CD4-positive, CD25-positive, alpha-beta regulatory T cell (primary cell): ENCODE data around the gene SIVA1. TPM values are rescaled to one million over a fixed set of nuclear protein-coding genes. Genes with fewer than 3 reads are reported as not detected.
A peak's percentile ranks its signal among the peaks of the same experiment; 100 is the strongest.

ENCODE experiments used
- ATAC-seq, 2 donors: fragments of 150-1000 bp; cut with Tn5 transposase; one replicate each; pipeline ENCODE4 v1.10.0; 2021; ENCODE audit warnings: low read depth in 2 of 2, moderate number of reproducible peaks in 2 of 2, moderate library complexity in 1 of 2
- DNase-seq, 3 donors: peaks; one replicate each; pipeline versions ENCODE4 v3.0.0 to v3.0.0-alpha.2; 2012 to 2022; ENCODE audit warnings: mixed read lengths in 1 of 3
- H3K27ac ChIP-seq: one replicate; pipeline ENCODE4 v1.7.0; 2013; ENCODE audit warnings: mild to moderate bottlenecking, low read length; ENCODE audit not compliant: insufficient read depth, poor library complexity, severe bottlenecking
- H3K27me3 ChIP-seq: one replicate; pipeline ENCODE4 v1.7.0; 2013; ENCODE audit warnings: low read length; ENCODE audit not compliant: control insufficient read depth, insufficient read depth
- H3K36me3 ChIP-seq: one replicate; pipeline ENCODE4 v1.7.0; 2013; ENCODE audit warnings: mild to moderate bottlenecking, low read length, moderate library complexity; ENCODE audit not compliant: control insufficient read depth, insufficient read depth
- H3K4me1 ChIP-seq: 2 replicates; pipeline ENCODE4 v1.7.0; 2013; ENCODE audit warnings: mild to moderate bottlenecking, low read length; ENCODE audit not compliant: insufficient read depth, control insufficient read depth, poor library complexity, severe bottlenecking
- H3K4me3 ChIP-seq: one replicate; pipeline ENCODE4 v1.7.0; 2013; ENCODE audit warnings: low read depth, mild to moderate bottlenecking, low read length, moderate library complexity
- H3K9me3 ChIP-seq, 2 experiments: 1 replicate in 1 of 2; 2 replicates in 1 of 2; pipeline ENCODE4 v1.7.0; 2013; ENCODE audit warnings: low read length in 2 of 2, mild to moderate bottlenecking in 1 of 2, moderate library complexity in 1 of 2; ENCODE audit not compliant: control insufficient read depth in 2 of 2
- H3K27ac Mint-ChIP-seq, 3 donors: one replicate each; pipeline ENCODE4 v1.8.0; 2020 to 2022; ENCODE audit warnings: mild to moderate bottlenecking in 3 of 3, mixed read lengths in 3 of 3, moderate library complexity in 2 of 3
- H3K27me3 Mint-ChIP-seq: one replicate; pipeline ENCODE4 v1.8.0; 2022; ENCODE audit warnings: mild to moderate bottlenecking, mixed read lengths
- H3K36me3 Mint-ChIP-seq: one replicate; pipeline ENCODE4 v1.8.0; 2020; ENCODE audit warnings: mixed read lengths
- H3K4me1 Mint-ChIP-seq, 4 donors: one replicate each; pipeline ENCODE4 v1.8.0; 2020 to 2022; ENCODE audit warnings: mixed read lengths in 4 of 4, mild to moderate bottlenecking in 1 of 4
- H3K4me3 Mint-ChIP-seq, 4 donors: one replicate each; pipeline ENCODE4 v1.8.0; 2020 to 2022; ENCODE audit warnings: mild to moderate bottlenecking in 4 of 4, mixed read lengths in 4 of 4, moderate library complexity in 3 of 4
- H3K9me3 Mint-ChIP-seq, 7 donors: one replicate each; pipeline ENCODE4 v1.8.0; 2020 to 2022; ENCODE audit warnings: mixed read lengths in 7 of 7, mild to moderate bottlenecking in 3 of 7, moderate library complexity in 2 of 7
- polyA plus RNA-seq, 4 donors: library from polyadenylated mRNA; unstranded; fragments of 300-500 nt; fragmentation: Illumina TruSeq; gene quantifications; one replicate each; pipeline ENCODE4 v1.2.3, GENCODE V29; 2021
- total RNA-seq: library from RNA; stranded (reverse); gene quantifications from one replicate; pipeline ENCODE4 v1.2.3, GENCODE V29; 2022

Gene SIVA1
- total and polyA plus RNA-seq, 5 donors from 2014 or later, result 82.6 to 281 (median 240) TPM

DNA sequence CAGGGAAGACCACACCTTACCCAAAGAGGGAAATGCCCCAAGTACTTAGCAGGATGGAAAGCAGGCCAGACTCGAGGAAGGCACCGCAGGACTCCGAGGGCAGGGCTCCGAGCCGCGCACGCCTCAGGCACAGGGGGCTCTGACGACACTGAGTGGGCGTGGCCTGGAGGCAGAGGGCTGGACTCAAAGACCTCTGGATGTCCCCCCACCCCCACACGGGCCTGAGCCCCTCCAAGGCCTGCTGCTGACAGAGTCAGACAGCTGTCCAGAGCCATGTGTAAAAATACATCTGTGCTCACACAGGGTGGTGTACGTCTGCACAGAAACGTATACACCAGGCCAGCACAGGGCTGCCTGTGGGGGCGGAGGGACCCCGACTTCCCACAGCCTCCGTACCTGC lies 41.2 kb downstream of the SIVA1 start:
- peak overlapping the region; percentile 51 for H3K4me3 ChIP-seq
- no peaks in the 10 kb centered on the region for H3K27me3 ChIP-seq
- Mint-ChIP-seq H3K9me3 (no peaks in the 10 kb centered on the region), H3K27ac (peak overlapping the region; percentile 81 to 89 (median 83)), H3K27me3 (no peaks in the 10 kb centered on the region), H3K36me3 (no peaks in the 10 kb centered on the region), H3K4me1 (peaks cover 0 to 54% (median 16%) of the 10 kb centered on the region in 4 donors), H3K4me3 (peak overlapping the region; percentile 89 to 95 (median 91))
- peak overlapping the region; percentile 36 for H3K27ac ChIP-seq
- ATAC-seq (no peak), DNase-seq (peak in 2 of 3 donors; percentile 24 to 47)
- no peaks in the 10 kb centered on the region for H3K36me3 ChIP-seq
- H3K4me1 ChIP-seq, result peaks cover 35% of the 10 kb centered on the region
- H3K9me3 ChIP-seq, result no peaks in the 10 kb centered on the region

DNA sequence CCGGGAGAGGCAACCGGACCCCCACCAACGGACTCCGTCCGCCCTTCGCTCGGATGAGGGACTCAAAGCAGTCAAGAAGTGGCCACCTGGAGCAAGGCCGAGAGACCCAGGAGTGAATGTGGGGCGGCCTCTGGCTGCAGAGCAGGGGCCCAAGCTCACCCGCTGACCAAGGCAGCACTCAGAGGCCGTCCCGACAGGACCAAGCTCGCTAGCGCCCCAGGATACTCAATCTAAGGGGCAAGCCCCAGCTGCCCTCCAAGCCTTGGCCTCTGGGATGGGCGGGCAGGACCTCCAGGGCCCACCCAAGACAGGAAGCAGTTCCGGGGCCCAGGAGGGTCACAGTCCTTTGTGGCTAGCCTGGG lies 41.7 kb downstream of the SIVA1 start:
- ATAC-seq, result no peak
- peak overlapping the region; percentile 89 to 95 (median 91) for H3K4me3 Mint-ChIP-seq
- peak in 1 of 3 donors; percentile 45 for DNase-seq
- peaks cover 0 to 54% (median 19%) of the 10 kb centered on the region in 4 donors for H3K4me1 Mint-ChIP-seq
- peak overlapping the region; percentile 81 to 89 (median 83) for H3K27ac Mint-ChIP-seq
- H3K9me3 Mint-ChIP-seq, result no peaks in the 10 kb centered on the region
- H3K36me3 ChIP-seq, result no peaks in the 10 kb centered on the region
- no peaks in the 10 kb centered on the region for H3K9me3 ChIP-seq
- H3K27me3 Mint-ChIP-seq, result no peaks in the 10 kb centered on the region
- peak overlapping the region; percentile 51 for H3K4me3 ChIP-seq
- H3K36me3 Mint-ChIP-seq, result no peaks in the 10 kb centered on the region
- peaks cover 33% of the 10 kb centered on the region for H3K4me1 ChIP-seq
- H3K27ac ChIP-seq, result peak overlapping the region; percentile 41
- no peaks in the 10 kb centered on the region for H3K27me3 ChIP-seq

DNA sequence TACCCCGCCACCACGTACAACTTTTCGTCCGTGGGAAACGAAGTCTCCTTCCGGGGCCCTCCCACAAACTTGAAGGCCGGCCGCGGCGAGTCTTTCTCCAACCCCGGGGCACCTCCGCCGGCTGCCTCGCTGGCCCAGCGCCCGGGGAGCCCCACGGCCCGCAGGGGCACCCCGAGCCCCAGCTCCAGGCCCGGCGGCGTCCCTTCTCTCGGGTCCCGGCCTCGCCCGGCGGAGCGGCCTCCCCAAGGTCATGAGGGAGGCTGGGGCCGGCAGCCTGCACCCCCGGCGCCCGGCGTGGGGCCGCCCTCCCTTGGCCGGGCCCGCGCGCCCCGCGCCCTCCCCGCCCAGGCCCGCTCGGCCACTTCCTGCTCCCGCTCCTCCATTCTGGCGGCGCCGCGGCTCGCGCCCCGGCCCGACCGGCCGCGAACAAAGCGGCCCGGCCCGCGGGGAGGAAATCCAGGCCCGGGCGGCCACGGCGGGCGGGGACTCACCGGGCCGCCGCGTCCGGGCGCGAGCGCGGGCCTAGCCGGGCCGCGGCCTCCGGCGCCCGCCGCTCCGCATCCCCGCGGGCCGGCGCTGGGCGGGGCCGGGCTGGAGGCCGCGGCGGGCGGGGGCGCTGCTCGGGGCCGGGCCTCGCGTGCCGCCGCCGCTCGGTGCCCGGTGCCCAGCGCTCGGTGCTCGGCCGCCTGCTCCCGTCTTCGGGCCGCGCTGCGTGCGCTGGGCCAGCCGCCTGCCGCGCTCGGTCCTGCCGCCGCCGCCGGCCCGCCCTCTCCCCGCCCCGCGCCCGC lies 42.2 kb downstream of the SIVA1 start, which contains the start of gene AKT1:
TSS of gene AKT1 (minus strand) at position 756 of the 788 bp plus-strand sequence. CDS start 3,105 bp downstream, outside the sequence.
- Mint-ChIP-seq H3K36me3 (no peaks in the 10 kb centered on the region), H3K4me1 (peaks cover 0 to 56% (median 21%) of the 10 kb centered on the region in 4 donors), H3K4me3 (peak within 1 kb of the TSS; percentile 89 to 95 (median 91)), H3K27me3 (no peaks in the 10 kb centered on the region), H3K27ac (peak within 1 kb of the TSS; percentile 81 to 92 (median 89)), H3K9me3 (no peaks in the 10 kb centered on the region)
- H3K4me3 ChIP-seq, result peak within 1 kb of the TSS; percentile 51
- ATAC-seq, result peak; percentile 14 to 19
- H3K36me3 ChIP-seq, result no peaks in the 10 kb centered on the region
- peak in 2 of 3 donors; percentile 22 to 28 for DNase-seq
- no peaks in the 10 kb centered on the region for H3K9me3 ChIP-seq
- H3K27me3 ChIP-seq, result no peaks in the 10 kb centered on the region
- H3K4me1 ChIP-seq, result peaks cover 36% of the 10 kb centered on the region
- H3K27ac ChIP-seq, result peak within 1 kb of the TSS; percentile 81

DNA sequence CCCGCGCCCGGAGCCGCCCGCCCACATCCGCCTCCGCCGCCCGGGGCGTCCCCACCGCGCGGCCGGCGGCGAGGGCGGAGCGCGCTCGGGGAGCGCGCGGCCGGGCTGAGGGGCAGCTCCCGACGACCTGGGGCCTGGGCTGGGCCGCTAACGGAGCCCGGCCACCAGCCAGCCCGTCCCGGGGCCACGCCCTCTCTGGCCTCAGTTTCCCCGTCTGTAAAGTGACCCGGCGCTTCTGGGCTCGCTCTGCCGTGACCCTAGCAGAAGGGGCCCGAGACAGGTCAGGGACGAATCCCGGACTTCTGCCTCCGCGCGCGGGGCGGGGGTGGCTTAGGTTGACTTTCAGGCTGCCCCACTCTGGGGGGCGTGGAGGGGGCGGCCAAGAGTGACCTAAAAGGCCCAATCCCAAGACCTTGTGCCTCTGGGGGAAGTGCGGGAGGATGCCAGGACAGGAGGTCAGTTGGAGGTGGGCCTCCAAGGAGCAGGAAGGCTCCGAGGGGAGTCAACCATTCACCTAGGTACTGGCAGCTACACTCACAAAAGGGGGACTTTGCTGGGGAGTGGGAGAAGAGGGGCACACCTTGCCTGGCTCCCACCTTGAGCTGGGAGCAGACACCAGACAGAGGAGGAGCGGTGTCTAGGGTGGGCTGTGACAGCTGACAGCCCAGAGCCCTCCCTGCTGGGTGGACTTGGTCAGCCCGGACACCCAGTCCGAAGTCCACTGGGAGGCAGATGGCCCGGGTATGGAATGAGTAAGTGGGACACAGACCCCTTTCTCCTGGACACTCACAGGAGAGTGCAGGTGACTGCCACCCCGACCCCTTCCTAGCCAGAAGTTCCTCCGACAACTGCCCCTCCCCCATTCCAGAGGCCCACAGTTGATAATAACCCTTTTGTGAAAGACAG lies 43.1 kb downstream of the SIVA1 start:
- DNase-seq (peak; percentile 46 to 58 (median 46)), ATAC-seq (peak; percentile 54 to 55)
- no peak overlapping the region for H3K4me3 ChIP-seq
- peak overlapping the region; percentile 86 to 93 (median 88) for H3K4me3 Mint-ChIP-seq
- H3K27ac Mint-ChIP-seq, result peak overlapping the region; percentile 64 to 92 (median 83)
- peak overlapping the region; percentile 81 for H3K27ac ChIP-seq
- H3K9me3 Mint-ChIP-seq, result no peaks in the 10 kb centered on the region
- H3K36me3 ChIP-seq, result no peaks in the 10 kb centered on the region
- H3K9me3 ChIP-seq, result no peaks in the 10 kb centered on the region
- H3K36me3 Mint-ChIP-seq, result no peaks in the 10 kb centered on the region
- H3K4me1 ChIP-seq, result peaks cover 36% of the 10 kb centered on the region
- H3K27me3 ChIP-seq, result no peaks in the 10 kb centered on the region
- no peaks in the 10 kb centered on the region for H3K27me3 Mint-ChIP-seq
- H3K4me1 Mint-ChIP-seq, result peaks cover 0 to 52% (median 21%) of the 10 kb centered on the region in 4 donors

DNA sequence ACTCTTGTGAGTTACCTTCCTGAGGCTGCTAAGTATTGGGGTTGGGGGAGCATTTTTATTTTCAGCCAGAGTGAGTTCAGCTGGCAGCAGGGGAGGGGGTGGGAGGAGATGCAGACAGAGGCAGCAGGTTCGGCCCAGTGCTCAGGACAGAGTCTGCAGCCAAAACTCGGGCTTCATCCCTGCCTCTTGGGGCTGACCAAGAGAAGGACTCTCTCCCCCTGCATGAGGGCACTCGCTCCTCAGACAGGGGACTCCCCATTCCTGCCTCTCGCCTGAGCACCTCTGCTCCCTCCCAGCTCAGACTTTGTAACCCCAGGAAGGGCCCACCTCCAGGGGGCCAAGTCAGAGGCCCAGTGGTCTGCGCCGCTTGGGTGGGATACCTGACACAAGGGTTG lies 43.7 kb downstream of the SIVA1 start:
- ATAC-seq, result no peak
- Histone ChIP-seq H3K4me3 (no peak overlapping the region), H3K27ac (no peak overlapping the region), H3K36me3 (no peaks in the 10 kb centered on the region), H3K4me1 (peaks cover 42% of the 10 kb centered on the region), H3K9me3 (no peaks in the 10 kb centered on the region), H3K27me3 (no peaks in the 10 kb centered on the region)
- Mint-ChIP-seq H3K27me3 (no peaks in the 10 kb centered on the region), H3K4me1 (peaks cover 0 to 51% (median 18%) of the 10 kb centered on the region in 4 donors), H3K9me3 (no peaks in the 10 kb centered on the region), H3K4me3 (peak overlapping the region; percentile 86 to 93 (median 88)), H3K27ac (peak overlapping the region; percentile 64 to 92 (median 83)), H3K36me3 (no peaks in the 10 kb centered on the region)
- no peak for DNase-seq

DNA sequence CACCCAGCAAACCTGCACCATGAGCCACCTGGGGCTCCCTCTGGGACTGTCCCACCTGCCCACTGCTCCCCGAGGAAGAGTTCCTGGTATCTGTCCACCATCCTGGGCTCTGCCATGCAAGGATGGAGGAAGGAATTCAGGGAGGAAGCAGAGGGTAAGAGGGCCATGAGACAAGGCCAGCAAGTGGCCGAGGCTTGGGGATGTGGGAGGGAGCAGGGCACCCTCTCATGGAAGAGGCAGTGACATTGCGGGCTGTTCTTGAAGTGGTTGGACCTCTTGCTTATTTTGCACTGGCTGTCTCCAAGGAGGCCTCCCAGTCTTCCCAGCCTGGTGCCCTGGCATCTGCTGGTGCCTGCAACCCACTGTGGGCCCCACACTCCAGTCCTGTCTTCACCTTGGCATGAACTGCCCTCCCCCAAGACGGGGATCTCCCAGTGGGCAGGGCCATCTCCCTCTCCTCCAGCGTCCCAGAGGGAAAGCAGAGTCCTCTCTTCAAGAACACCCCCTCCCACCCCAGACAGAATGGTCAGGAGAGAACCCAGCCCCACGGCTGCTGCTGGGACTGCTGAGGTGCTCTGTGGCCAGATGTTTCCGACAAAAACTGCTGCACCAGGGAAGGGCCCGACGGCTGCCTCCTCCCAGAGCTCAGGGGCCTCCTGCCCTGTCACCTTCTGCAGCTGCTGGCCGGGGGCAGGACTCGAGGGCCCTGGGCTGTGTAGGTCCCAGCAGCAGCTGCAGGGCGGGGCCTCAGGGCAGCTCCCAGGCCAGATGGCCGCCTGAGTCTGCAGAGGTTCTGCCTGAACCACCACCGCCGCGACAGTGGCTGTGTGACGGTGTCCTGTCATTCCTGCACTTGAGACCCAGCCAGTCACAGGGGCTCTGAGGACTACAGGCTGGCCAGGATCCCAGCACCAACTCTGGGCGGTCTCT lies 44.4 kb downstream of the SIVA1 start:
- H3K9me3 Mint-ChIP-seq, result no peaks in the 10 kb centered on the region
- peak overlapping the region; percentile 72 to 93 (median 85) for H3K4me3 Mint-ChIP-seq
- H3K27me3 Mint-ChIP-seq, result no peaks in the 10 kb centered on the region
- no peaks in the 10 kb centered on the region for H3K36me3 Mint-ChIP-seq
- Histone ChIP-seq H3K4me3 (no peak overlapping the region), H3K4me1 (peaks cover 47% of the 10 kb centered on the region), H3K27ac (peak overlapping the region; percentile 5), H3K9me3 (no peaks in the 10 kb centered on the region), H3K27me3 (no peaks in the 10 kb centered on the region), H3K36me3 (no peaks in the 10 kb centered on the region)
- peaks cover 0 to 57% (median 18%) of the 10 kb centered on the region in 4 donors for H3K4me1 Mint-ChIP-seq
- DNase-seq (no peak), ATAC-seq (no peak)
- H3K27ac Mint-ChIP-seq, result peak overlapping the region; percentile 60 to 83 (median 64)
